Measurements from ENCODE around the gene DDX27. TPM values are rescaled to one million over a fixed set of nuclear protein-coding genes. Genes with fewer than 3 reads are reported as not detected.
A peak's percentile ranks its signal among the peaks of the same experiment; 100 is the strongest.

The DDX27 gene
- total and polyA plus RNA-seq, 2 experiments from 2014 or later = 25.3 to 27.8 TPM

GRCh38 chr20:49278818-49279676 lies 59.8 kb downstream of the DDX27 start:
- peaks cover 21% of the 10 kb centered on the region for H3K4me1 ChIP-seq (ENCODE audit: low read depth)
- H3K4me3 ChIP-seq = peak overlapping the region; percentile 52
- H3K36me3 ChIP-seq = peaks cover 45% of the 10 kb centered on the region
- H3K9me3 ChIP-seq (ENCODE audit: low read depth) = no peaks in the 10 kb centered on the region
- H3K27ac ChIP-seq = peak overlapping the region; percentile 94
- no peak for TF ChIP-seq CTCF (IDR thresholded peaks at IDR 0.05; ENCODE audit: low read depth, low read length)
- no peaks in the 10 kb centered on the region for H3K27me3 ChIP-seq
- peak in 1 of 2 donors; percentile 48 for DNase-seq (ENCODE audit: low read depth in 1 of 2, low spot score in 1 of 2)

- TF ChIP-seq CTCF (IDR thresholded peaks at IDR 0.05; ENCODE audit: low read depth, low read length) = no peak
- Histone ChIP-seq H3K27ac (peak overlapping the region; percentile 16), H3K36me3 (peaks cover 47% of the 10 kb centered on the region)
Measured at GRCh38 chr20:49279677-49280462, 60.7 kb downstream of the DDX27 start.

GRCh38 chr20:49280463-49281058 lies 61.3 kb downstream of the DDX27 start:
- H3K27ac ChIP-seq = peak overlapping the region; percentile 50
- no peaks in the 10 kb centered on the region for H3K27me3 ChIP-seq
- peaks cover 53% of the 10 kb centered on the region for H3K36me3 ChIP-seq
- peaks cover 21% of the 10 kb centered on the region for H3K4me1 ChIP-seq (ENCODE audit: low read depth)
- no peaks in the 10 kb centered on the region for H3K9me3 ChIP-seq (ENCODE audit: low read depth)
- peak overlapping the region; percentile 52 for H3K4me3 ChIP-seq
- no peak for TF ChIP-seq CTCF (IDR thresholded peaks at IDR 0.05; ENCODE audit: low read depth, low read length)
- DNase-seq (ENCODE audit: low read depth in 1 of 2, low spot score in 1 of 2) = no peak

More at GRCh38 chr20:49279677-49280462, 60.7 kb downstream of the DDX27 start:
- no peaks in the 10 kb centered on the region for H3K9me3 ChIP-seq (ENCODE audit: low read depth)
- H3K27me3 ChIP-seq = no peaks in the 10 kb centered on the region
- H3K4me1 ChIP-seq (ENCODE audit: low read depth) = peaks cover 21% of the 10 kb centered on the region
- peak overlapping the region; percentile 52 for H3K4me3 ChIP-seq
- no peak for DNase-seq (ENCODE audit: low read depth in 1 of 2, low spot score in 1 of 2)

GRCh38 chr20:49281059-49281912 lies 62.1 kb downstream of the DDX27 start:
- Histone ChIP-seq H3K4me3 (no peak overlapping the region), H3K9me3 (ENCODE audit: low read depth) (no peaks in the 10 kb centered on the region), H3K27me3 (no peaks in the 10 kb centered on the region), H3K36me3 (peaks cover 61% of the 10 kb centered on the region), H3K27ac (peak overlapping the region; percentile 50), H3K4me1 (ENCODE audit: low read depth) (peaks cover 21% of the 10 kb centered on the region)
- DNase-seq (ENCODE audit: low read depth in 1 of 2, low spot score in 1 of 2) = peak in 1 of 2 donors; percentile 61
- TF ChIP-seq CTCF (IDR thresholded peaks at IDR 0.05; ENCODE audit: low read depth, low read length) = no peak
